Gastroesophageal sphincter (tissue), 4 donors: Measurements from ENCODE around the gene CFAP77. TPM values are rescaled to one million over a fixed set of nuclear protein-coding genes. Genes with fewer than 3 reads are reported as not detected.

ENCODE experiments used
- ATAC-seq: fragments of 150-250 bp; one replicate; pipeline ENCODE4 v1.9.1; 2016; ENCODE audit warnings: mild to moderate bottlenecking, moderate library complexity
- H3K27ac ChIP-seq, 4 donors: fragments of 200-600 bp; sonication (generic) in 3 of 4; 1 replicate in 3 of 4; 2 replicates in 1 of 4; pipeline ENCODE4 v1.5.1; 2016 to 2019
- H3K27me3 ChIP-seq: fragments of 200-600 bp; sonication (generic); one replicate; pipeline ENCODE4 v1.5.1; 2019
- H3K36me3 ChIP-seq, 2 donors: fragments of 200-600 bp; sonication (generic); one replicate each; pipeline ENCODE4 v1.5.1; 2019; ENCODE audit warnings: control low read depth in 1 of 2
- H3K4me1 ChIP-seq, 3 donors: fragments of 200-600 bp; sonication (generic); 1 replicate in 2 of 3; 2 replicates in 1 of 3; pipeline ENCODE4 v1.5.1; 2016 to 2019; ENCODE audit warnings: control low read depth in 2 of 3
- H3K4me3 ChIP-seq, 2 donors: fragments of 200-600 bp; sonication (generic); one replicate each; pipeline ENCODE4 v1.5.1; 2019; ENCODE audit warnings: mild to moderate bottlenecking in 1 of 2, moderate library complexity in 1 of 2
- H3K9me3 ChIP-seq, 3 donors: fragments of 200-600 bp; sonication (generic); one replicate each; pipeline ENCODE4 v1.5.1; 2017 to 2019; ENCODE audit warnings: control low read depth in 2 of 3
- EP300 ChIP-seq: sonication (generic); formaldehyde crosslinking; IDR thresholded peaks from one replicate; pipeline ENCODE4 v1.6.1; 2017; ENCODE audit warnings: antibody characterized with exemption, mild to moderate bottlenecking
- POLR2A ChIP-seq, 2 donors: fragments of 450-650 bp; IDR thresholded peaks; one replicate each; pipeline ENCODE4 v1.6.1; 2017; ENCODE audit warnings: antibody characterized with exemption in 2 of 2, mild to moderate bottlenecking in 2 of 2, moderate library complexity in 1 of 2
- POLR2AphosphoS5 ChIP-seq: sonication (generic); formaldehyde crosslinking; IDR thresholded peaks from one replicate; pipeline ENCODE4 v1.6.1; 2017; ENCODE audit warnings: antibody characterized with exemption
- WGBS, 2 donors: methylation state at CpG; one replicate each; pipeline ENCODE4 v1.1.5; 2018; ENCODE audit warnings: low coverage in 1 of 2; 5-methylcytosine and 5-hydroxymethylcytosine counted together
- total RNA-seq, 4 donors: library from RNA; depleted of rRNA; stranded (reverse); fragments of >200 nt; gene quantifications; one replicate each; pipeline ENCODE4 v1.1.0, GENCODE V29; 2016
- TF ChIP-seq, protein P1 (sequence below), 4 experiments: fragments of 200-600 bp in 2 of 4; fragments of 450-650 bp in 2 of 4; sonication (generic) in 1 of 4; IDR thresholded peaks; one replicate each; pipeline ENCODE4 v1.5.1; 2017 to 2019; ENCODE audit warnings: antibody characterized with exemption in 4 of 4, mild to moderate bottlenecking in 2 of 4, moderate library complexity in 2 of 4

Gene CFAP77
- total RNA-seq, 4 donors from 2014 or later: not detected

GRCh38 chr9:132556714-132557113 is 146.7 kb downstream of the CFAP77 start:
- Histone ChIP-seq H3K36me3 (no peaks in the 10 kb centered on the region), H3K4me1 (no peaks in the 10 kb centered on the region), H3K9me3 (no peaks in the 10 kb centered on the region), H3K27me3 (peaks cover 75% of the 10 kb centered on the region), H3K4me3 (no peak overlapping the region), H3K27ac (no peak overlapping the region)
- no peak for TF ChIP-seq EP300
- no peak for ATAC-seq
- WGBS, 2 donors: 66 to 79% methylated on average over 9 to 16 of the region's 26 CpGs

- TF ChIP-seq, protein P1, sequence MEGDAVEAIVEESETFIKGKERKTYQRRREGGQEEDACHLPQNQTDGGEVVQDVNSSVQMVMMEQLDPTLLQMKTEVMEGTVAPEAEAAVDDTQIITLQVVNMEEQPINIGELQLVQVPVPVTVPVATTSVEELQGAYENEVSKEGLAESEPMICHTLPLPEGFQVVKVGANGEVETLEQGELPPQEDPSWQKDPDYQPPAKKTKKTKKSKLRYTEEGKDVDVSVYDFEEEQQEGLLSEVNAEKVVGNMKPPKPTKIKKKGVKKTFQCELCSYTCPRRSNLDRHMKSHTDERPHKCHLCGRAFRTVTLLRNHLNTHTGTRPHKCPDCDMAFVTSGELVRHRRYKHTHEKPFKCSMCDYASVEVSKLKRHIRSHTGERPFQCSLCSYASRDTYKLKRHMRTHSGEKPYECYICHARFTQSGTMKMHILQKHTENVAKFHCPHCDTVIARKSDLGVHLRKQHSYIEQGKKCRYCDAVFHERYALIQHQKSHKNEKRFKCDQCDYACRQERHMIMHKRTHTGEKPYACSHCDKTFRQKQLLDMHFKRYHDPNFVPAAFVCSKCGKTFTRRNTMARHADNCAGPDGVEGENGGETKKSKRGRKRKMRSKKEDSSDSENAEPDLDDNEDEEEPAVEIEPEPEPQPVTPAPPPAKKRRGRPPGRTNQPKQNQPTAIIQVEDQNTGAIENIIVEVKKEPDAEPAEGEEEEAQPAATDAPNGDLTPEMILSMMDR (IDR thresholded peaks at IDR 0.05): no peak
- no peak for TF ChIP-seq POLR2A (IDR thresholded peaks at IDR 0.05)
- TF ChIP-seq EP300: no peak
- no peak for TF ChIP-seq POLR2AphosphoS5
- H3K4me1 ChIP-seq: no peaks in the 10 kb centered on the region
- ATAC-seq: no peak
- H3K27ac ChIP-seq: no peak overlapping the region
- H3K36me3 ChIP-seq: no peaks in the 10 kb centered on the region
- WGBS, 2 donors: no CpG with 5 or more reads among the region's 15 CpGs
- H3K4me3 ChIP-seq: no peak overlapping the region
- peaks cover 75% of the 10 kb centered on the region for H3K27me3 ChIP-seq
- no peaks in the 10 kb centered on the region for H3K9me3 ChIP-seq
These were observed 147.1 kb downstream of the CFAP77 start for GRCh38 chr9:132557159-132557558.

DNA sequence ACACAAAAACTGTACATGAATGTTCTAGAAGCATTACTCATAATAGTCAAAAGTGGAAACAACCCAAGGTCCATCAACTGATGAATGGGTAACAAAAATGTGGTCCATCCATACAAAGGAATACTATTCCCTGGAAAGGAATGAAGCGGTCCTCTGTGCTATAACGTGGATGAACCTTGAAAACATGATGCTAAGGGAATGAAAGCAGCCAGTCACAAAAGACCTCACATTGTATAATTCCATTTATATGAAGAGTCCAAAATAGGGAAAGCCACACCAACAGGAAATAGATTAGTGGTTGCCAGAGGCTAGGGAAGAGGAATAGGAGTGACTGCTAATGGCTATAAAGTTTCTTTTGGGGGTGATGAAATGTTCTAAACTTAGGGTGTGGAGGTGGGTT is 149.7 kb downstream of the CFAP77 start:
- TF ChIP-seq POLR2AphosphoS5: no peak
- TF ChIP-seq, protein P1 (IDR thresholded peaks at IDR 0.05): no peak
- no peak for TF ChIP-seq POLR2A (IDR thresholded peaks at IDR 0.05)
- TF ChIP-seq EP300: no peak
- Histone ChIP-seq H3K4me3 (no peak overlapping the region), H3K27ac (no peak overlapping the region), H3K9me3 (no peaks in the 10 kb centered on the region), H3K27me3 (peaks cover 81% of the 10 kb centered on the region), H3K4me1 (no peaks in the 10 kb centered on the region), H3K36me3 (no peaks in the 10 kb centered on the region)
- WGBS, 2 donors: 89 to 90% methylated on average over 2 of the region's 2 CpGs
- no peak for ATAC-seq

DNA sequence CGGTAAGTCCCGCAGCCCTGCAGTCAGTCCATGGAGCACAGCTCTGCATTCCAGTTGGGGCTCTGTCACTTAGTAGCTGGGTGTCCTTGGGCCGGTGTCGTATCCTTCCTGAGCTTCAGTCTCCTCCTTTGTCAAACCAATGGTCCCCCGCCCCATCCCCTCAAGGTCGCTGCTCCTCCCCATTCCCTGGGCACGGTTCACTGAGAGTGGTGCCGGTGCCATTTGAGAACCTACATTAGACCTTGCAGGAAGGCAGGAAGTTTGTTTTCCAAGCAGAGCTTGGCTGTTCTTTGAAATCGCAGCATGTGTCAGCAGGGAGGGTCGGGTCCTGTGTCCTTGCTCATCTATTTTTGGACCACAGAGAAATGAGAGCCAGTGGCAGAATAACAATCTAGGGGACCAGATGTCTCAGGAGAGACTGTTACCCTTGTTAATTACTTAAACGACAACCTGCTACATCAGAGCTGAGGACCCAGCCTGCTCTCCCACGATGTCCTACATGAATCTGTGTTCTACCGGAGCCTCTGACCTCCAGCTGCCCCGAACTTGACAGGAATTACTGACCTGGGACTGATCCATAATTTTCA is 150.7 kb downstream of the CFAP77 start:
- H3K4me1 ChIP-seq: no peaks in the 10 kb centered on the region
- ATAC-seq: no peak
- H3K4me3 ChIP-seq: no peak overlapping the region
- no peaks in the 10 kb centered on the region for H3K9me3 ChIP-seq
- H3K27ac ChIP-seq: no peak overlapping the region
- no peak for TF ChIP-seq POLR2A (IDR thresholded peaks at IDR 0.05)
- TF ChIP-seq, protein P1 (IDR thresholded peaks at IDR 0.05): no peak
- TF ChIP-seq EP300: no peak
- no peak for TF ChIP-seq POLR2AphosphoS5
- no peaks in the 10 kb centered on the region for H3K36me3 ChIP-seq
- H3K27me3 ChIP-seq: peaks cover 78% of the 10 kb centered on the region
- 19 to 35% methylated on average over 2 to 8 of the region's 14 CpGs for WGBS, 2 donors

DNA sequence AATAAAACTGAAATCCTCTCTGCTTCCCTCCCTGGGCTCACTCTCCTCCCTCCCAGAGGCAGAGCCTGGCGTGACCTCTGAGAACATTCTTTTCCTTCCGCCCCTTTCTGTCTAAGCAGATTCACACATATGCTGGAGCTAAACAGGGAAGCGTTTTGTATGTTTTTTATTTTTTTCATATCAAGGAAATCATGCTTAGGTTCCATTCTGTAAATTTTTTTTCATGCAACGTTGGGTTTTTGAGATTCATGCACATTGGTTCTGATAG is 152.2 kb downstream of the CFAP77 start:
- 23 to 37% methylated on average over 4 of the region's 4 CpGs for WGBS, 2 donors
- Histone ChIP-seq H3K4me1 (no peaks in the 10 kb centered on the region), H3K27ac (no peak overlapping the region), H3K9me3 (peaks cover 0 to under 1% (median 0%) of the 10 kb centered on the region in 3 donors), H3K4me3 (no peak overlapping the region), H3K36me3 (peaks cover 0 to 1% of the 10 kb centered on the region in 2 donors), H3K27me3 (peaks cover 78% of the 10 kb centered on the region)
- TF ChIP-seq EP300: no peak
- TF ChIP-seq POLR2AphosphoS5: no peak
- TF ChIP-seq, protein P1 (IDR thresholded peaks at IDR 0.05): no peak
- no peak for TF ChIP-seq POLR2A (IDR thresholded peaks at IDR 0.05)
- no peak for ATAC-seq
